ENCODE measurements around the gene GET3. TPM values are rescaled to one million over a fixed set of nuclear protein-coding genes. Genes with fewer than 3 reads are reported as not detected.

The GET3 gene
- total and polyA plus RNA-seq, 2 of the 13 experiments (the other 11 are each of a cell fraction or from before 2014, with no cell fraction given), result 57.7 to 59.4 TPM

GRCh38 chr19:12788682-12789097 lies 51.4 kb downstream of the GET3 start (continued):
- no peak for TF ChIP-seq NR0B2 (CRISPR knock-in tag; IDR thresholded peaks at IDR 0.05)
- TF ChIP-seq, protein P1, sequence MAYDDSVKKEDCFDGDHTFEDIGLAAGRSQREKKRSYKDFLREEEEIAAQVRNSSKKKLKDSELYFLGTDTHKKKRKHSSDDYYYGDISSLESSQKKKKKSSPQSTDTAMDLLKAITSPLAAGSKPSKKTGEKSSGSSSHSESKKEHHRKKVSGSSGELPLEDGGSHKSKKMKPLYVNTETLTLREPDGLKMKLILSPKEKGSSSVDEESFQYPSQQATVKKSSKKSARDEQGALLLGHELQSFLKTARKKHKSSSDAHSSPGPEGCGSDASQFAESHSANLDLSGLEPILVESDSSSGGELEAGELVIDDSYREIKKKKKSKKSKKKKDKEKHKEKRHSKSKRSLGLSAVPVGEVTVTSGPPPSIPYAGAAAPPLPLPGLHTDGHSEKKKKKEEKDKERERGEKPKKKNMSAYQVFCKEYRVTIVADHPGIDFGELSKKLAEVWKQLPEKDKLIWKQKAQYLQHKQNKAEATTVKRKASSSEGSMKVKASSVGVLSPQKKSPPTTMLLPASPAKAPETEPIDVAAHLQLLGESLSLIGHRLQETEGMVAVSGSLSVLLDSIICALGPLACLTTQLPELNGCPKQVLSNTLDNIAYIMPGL (CRISPR knock-in tag; IDR thresholded peaks at IDR 0.05; ENCODE audit: borderline replicate concordance in 1 of 2, low read depth in 1 of 2), result no peak
- TF ChIP-seq CHCHD3 (CRISPR knock-in tag; IDR thresholded peaks at IDR 0.05), result no peak
- TF ChIP-seq ISL2 (CRISPR knock-in tag; IDR thresholded peaks at IDR 0.05), result 0 out of 2 replicates have a peak, but pooled peaks have one; percentile 21
- TF ChIP-seq ZSCAN25 (CRISPR knock-in tag; IDR thresholded peaks at IDR 0.05), result 0 out of 2 replicates have a peak, but pooled peaks have one; percentile 28
- TF ChIP-seq HINFP (CRISPR knock-in tag; IDR thresholded peaks at IDR 0.05; ENCODE audit: low read depth), result no peak
- TF ChIP-seq DMAP1 (CRISPR knock-in tag; IDR thresholded peaks at IDR 0.05), result no peak
- TF ChIP-seq SETDB1 (CRISPR knock-in tag; IDR thresholded peaks at IDR 0.05; ENCODE audit: borderline replicate concordance), result no peak
- TF ChIP-seq, protein P2, sequence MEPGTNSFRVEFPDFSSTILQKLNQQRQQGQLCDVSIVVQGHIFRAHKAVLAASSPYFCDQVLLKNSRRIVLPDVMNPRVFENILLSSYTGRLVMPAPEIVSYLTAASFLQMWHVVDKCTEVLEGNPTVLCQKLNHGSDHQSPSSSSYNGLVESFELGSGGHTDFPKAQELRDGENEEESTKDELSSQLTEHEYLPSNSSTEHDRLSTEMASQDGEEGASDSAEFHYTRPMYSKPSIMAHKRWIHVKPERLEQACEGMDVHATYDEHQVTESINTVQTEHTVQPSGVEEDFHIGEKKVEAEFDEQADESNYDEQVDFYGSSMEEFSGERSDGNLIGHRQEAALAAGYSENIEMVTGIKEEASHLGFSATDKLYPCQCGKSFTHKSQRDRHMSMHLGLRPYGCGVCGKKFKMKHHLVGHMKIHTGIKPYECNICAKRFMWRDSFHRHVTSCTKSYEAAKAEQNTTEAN (CRISPR knock-in tag; conservative IDR thresholded peaks at IDR 0.05), result no peak
- TF ChIP-seq MED1 (CRISPR knock-in tag; IDR thresholded peaks at IDR 0.05), result peak; percentile 36; the same call in 1 of the 2 replicates
- TF ChIP-seq RBFOX2 (IDR thresholded peaks at IDR 0.05; ENCODE audit: low read depth, low read length), result 0 out of 2 replicates have a peak, but pooled peaks have one; percentile 38
- TF ChIP-seq, protein P3, sequence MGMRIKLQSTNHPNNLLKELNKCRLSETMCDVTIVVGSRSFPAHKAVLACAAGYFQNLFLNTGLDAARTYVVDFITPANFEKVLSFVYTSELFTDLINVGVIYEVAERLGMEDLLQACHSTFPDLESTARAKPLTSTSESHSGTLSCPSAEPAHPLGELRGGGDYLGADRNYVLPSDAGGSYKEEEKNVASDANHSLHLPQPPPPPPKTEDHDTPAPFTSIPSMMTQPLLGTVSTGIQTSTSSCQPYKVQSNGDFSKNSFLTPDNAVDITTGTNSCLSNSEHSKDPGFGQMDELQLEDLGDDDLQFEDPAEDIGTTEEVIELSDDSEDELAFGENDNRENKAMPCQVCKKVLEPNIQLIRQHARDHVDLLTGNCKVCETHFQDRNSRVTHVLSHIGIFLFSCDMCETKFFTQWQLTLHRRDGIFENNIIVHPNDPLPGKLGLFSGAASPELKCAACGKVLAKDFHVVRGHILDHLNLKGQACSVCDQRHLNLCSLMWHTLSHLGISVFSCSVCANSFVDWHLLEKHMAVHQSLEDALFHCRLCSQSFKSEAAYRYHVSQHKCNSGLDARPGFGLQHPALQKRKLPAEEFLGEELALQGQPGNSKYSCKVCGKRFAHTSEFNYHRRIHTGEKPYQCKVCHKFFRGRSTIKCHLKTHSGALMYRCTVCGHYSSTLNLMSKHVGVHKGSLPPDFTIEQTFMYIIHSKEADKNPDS (CRISPR knock-in tag; IDR thresholded peaks at IDR 0.05), result no peak
- peak; percentile 13 for TF ChIP-seq TEAD3 (CRISPR knock-in tag; optimal IDR thresholded peaks at IDR 0.05; ENCODE audit: borderline replicate concordance)
- no peak for TF ChIP-seq FOXP1 (IDR thresholded peaks at IDR 0.05)
- no peak for TF ChIP-seq FOXP1 (CRISPR knock-in tag; IDR thresholded peaks at IDR 0.05)
- no peak for TF ChIP-seq KMT2A (CRISPR knock-in tag; IDR thresholded peaks at IDR 0.05)
- TF ChIP-seq, protein P4, sequence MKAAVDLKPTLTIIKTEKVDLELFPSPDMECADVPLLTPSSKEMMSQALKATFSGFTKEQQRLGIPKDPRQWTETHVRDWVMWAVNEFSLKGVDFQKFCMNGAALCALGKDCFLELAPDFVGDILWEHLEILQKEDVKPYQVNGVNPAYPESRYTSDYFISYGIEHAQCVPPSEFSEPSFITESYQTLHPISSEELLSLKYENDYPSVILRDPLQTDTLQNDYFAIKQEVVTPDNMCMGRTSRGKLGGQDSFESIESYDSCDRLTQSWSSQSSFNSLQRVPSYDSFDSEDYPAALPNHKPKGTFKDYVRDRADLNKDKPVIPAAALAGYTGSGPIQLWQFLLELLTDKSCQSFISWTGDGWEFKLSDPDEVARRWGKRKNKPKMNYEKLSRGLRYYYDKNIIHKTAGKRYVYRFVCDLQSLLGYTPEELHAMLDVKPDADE (CRISPR knock-in tag; IDR thresholded peaks at IDR 0.05), result no peak
- TF ChIP-seq SAP130 (CRISPR knock-in tag; IDR thresholded peaks at IDR 0.05; ENCODE audit: low read depth), result peak; percentile 54
- no peak for TF ChIP-seq TARDBP (CRISPR knock-in tag; IDR thresholded peaks at IDR 0.05)
- 0 out of 2 replicates have a peak, but pooled peaks have one; percentile 45 for TF ChIP-seq GATAD2A (CRISPR knock-in tag; IDR thresholded peaks at IDR 0.05)
- TF ChIP-seq IKZF5 (CRISPR knock-in tag; IDR thresholded peaks at IDR 0.05), result no peak
- TF ChIP-seq TOE1 (CRISPR knock-in tag; IDR thresholded peaks at IDR 0.05), result no peak

Measured in HepG2 (cell line).